ENCODE results near the gene RNF144B.

RNF144B gene

GRCh38 chr6:18503593-18504231 is 116.6 kb downstream of the RNF144B start:
- FAIRE-seq, result peak; percentile 80
- peak; percentile 16 for DNase-seq (ENCODE audit: insufficient read length, low spot score)

GRCh38 chr6:18504232-18504596 is 117.1 kb downstream of the RNF144B start:
- FAIRE-seq, result no peak
- DNase-seq (ENCODE audit: insufficient read length, low spot score), result no peak

- DNase-seq (ENCODE audit: insufficient read length, low spot score) (no peak), FAIRE-seq (no peak)
Measured at GRCh38 chr6:18506382-18507017, 119.3 kb downstream of the RNF144B start.

GRCh38 chr6:18507018-18507415 is 119.9 kb downstream of the RNF144B start:
- DNase-seq (ENCODE audit: insufficient read length, low spot score) (no peak), FAIRE-seq (no peak)

GRCh38 chr6:18507561-18507960 is 120.4 kb downstream of the RNF144B start:
- FAIRE-seq (no peak), DNase-seq (ENCODE audit: insufficient read length, low spot score) (no peak)

- DNase-seq (ENCODE audit: insufficient read length, low spot score) (no peak), FAIRE-seq (no peak)
Measured at GRCh38 chr6:18509871-18510643, 122.9 kb downstream of the RNF144B start.

- DNase-seq (ENCODE audit: insufficient read length, low spot score), result no peak
- no peak for FAIRE-seq
Measured at GRCh38 chr6:18510644-18511033, 123.5 kb downstream of the RNF144B start.

- FAIRE-seq, result no peak
- no peak for DNase-seq (ENCODE audit: insufficient read length, low spot score)
Measured at GRCh38 chr6:18511211-18511610, 124.1 kb downstream of the RNF144B start.

GRCh38 chr6:18513253-18513798 is 126.2 kb downstream of the RNF144B start:
- FAIRE-seq, result no peak

GRCh38 chr6:18514180-18514579 is 127.0 kb downstream of the RNF144B start:
- DNase-seq (ENCODE audit: insufficient read length, low spot score), result no peak
- FAIRE-seq, result no peak

More at GRCh38 chr6:18513253-18513798, 126.2 kb downstream of the RNF144B start:
- no peak for DNase-seq (ENCODE audit: insufficient read length, low spot score)

GRCh38 chr6:18515767-18516166 is 128.6 kb downstream of the RNF144B start:
- FAIRE-seq, result no peak
- DNase-seq (ENCODE audit: insufficient read length, low spot score), result no peak
